Thyroid gland (tissue), 4 donors: Measurements from ENCODE around the gene RPL3.

ENCODE experiments used
- CTCF ChIP-seq, 6 experiments: fragments of 200-600 bp in 3 of 6; fragments of 450-650 bp in 3 of 6; sonication (generic) in 3 of 6; IDR thresholded peaks; one replicate each; pipeline ENCODE4 v1.5.1; 2016 to 2019; ENCODE audit warnings: antibody characterized with exemption in 6 of 6, mild to moderate bottlenecking in 2 of 6, inconsistent platforms in 1 of 6, moderate library complexity in 1 of 6
- POLR2A ChIP-seq, 2 donors: fragments of 450-650 bp; IDR thresholded peaks; one replicate each; pipeline ENCODE4 v1.6.1; 2017; ENCODE audit warnings: antibody characterized with exemption in 2 of 2, mild to moderate bottlenecking in 2 of 2, moderate library complexity in 1 of 2

DNA sequence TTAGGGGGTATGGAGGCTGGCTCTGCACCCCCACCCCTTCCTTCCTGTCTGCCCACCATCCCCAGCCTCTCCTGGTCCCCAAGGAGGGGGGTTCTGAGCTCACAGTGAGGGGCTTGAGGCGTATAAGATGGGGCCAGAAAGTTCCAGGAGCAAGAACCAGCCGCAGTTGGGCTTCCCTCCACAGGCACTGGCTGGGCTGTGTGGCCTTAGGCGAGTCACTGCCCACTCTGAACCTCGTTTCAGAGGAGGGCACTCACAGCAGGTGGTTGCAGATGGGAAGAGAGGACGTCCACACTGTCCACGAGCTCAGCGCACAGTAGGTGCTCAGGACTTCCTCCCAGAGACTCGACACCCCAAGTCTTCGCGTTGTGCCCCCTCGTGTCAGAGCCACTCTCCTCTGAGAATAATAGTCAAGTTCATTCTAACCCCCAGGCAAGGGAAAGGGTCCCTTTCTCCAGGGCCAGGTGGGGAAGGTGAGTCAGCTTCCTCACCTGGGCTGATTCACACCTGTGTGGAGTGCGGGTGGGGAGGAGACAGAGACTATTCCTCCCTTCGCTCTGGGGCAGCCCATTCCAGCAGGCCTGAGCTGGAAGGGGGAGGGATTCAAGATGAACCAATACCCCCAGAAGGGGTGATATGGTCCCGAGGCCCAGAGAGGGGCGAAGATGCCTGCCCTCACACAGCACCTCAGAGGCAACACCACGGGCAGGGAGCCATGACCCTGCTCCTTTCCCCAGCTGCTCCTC is 29.3 kb downstream of the RPL3 start:
- no peak for TF ChIP-seq CTCF (IDR thresholded peaks at IDR 0.05)
- TF ChIP-seq POLR2A (IDR thresholded peaks at IDR 0.05), result no peak
